ENCODE measurements around the gene ADAMTS9. TPM values are rescaled to one million over a fixed set of nuclear protein-coding genes. Genes with fewer than 3 reads are reported as not detected.
A peak's percentile ranks its signal among the peaks of the same experiment; 100 is the strongest.

Gene ADAMTS9
- total and polyA plus RNA-seq, 2 of the 13 experiments (the other 11 are each of a cell fraction or from before 2014, with no cell fraction given): 0.02 to 0.09 TPM

DNA sequence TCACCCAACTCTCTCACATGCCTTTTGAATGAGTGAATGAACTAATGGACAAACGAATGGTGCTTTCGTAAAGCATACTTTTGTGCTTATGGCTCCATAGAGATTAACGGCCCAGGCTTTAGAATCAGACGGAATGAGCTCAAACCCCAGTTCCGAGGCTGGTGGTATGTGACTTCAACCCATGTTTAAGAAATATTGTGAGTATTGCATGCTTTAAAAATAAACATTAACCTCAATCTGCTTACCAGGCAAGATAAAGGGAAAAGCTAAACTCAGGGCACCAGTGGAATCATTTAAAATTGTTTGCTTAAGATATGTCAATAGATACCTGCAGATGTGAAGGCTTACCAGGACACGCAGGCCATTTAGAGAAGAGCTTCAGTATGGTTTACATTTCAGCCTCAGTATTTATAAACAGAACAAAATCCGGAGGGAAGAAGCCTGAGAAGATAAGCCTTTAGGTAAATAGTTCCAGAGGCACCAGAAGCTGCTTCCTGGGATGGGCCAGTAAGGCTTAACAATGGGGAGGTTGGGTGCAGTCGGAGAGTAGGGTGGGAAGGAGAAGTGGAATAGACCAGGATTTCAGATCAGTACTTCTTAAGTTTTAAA lies 186.4 kb downstream of the ADAMTS9 start (continued):
- TF ChIP-seq PATZ1 (CRISPR knock-in tag; IDR thresholded peaks at IDR 0.05) (peak; percentile 20; the same call in 1 of the 2 replicates), KLF16 (CRISPR knock-in tag; IDR thresholded peaks at IDR 0.05) (peak in 1 of 2 experiments; percentile 71; a peak in 2 of 4 replicates), PAXIP1 (CRISPR knock-in tag; conservative IDR thresholded peaks at IDR 0.05) (peak; percentile 98), MIER2 (CRISPR knock-in tag; IDR thresholded peaks at IDR 0.05) (peak; percentile 56; the same call in 1 of the 2 replicates), PLSCR1 (CRISPR knock-in tag; IDR thresholded peaks at IDR 0.05; ENCODE audit: borderline replicate concordance) (no peak), ZSCAN22 (CRISPR knock-in tag; IDR thresholded peaks at IDR 0.05) (no peak), MTA1 (CRISPR knock-in tag; IDR thresholded peaks at IDR 0.05; ENCODE audit: borderline replicate concordance) (no peak), ZNF317 (CRISPR knock-in tag; IDR thresholded peaks at IDR 0.05) (peak; percentile 50; the same call in 1 of the 2 replicates), ATF4 (CRISPR knock-in tag; IDR thresholded peaks at IDR 0.05) (peak in 1 of 2 experiments; percentile 30; a peak in 1 of 4 replicates), SMAD3 (CRISPR knock-in tag; IDR thresholded peaks at IDR 0.05) (peak; percentile 51; the same call in 1 of the 2 replicates), MAFF (IDR thresholded peaks at IDR 0.05; ENCODE audit: low read depth, low read length) (peak; percentile 51; the same call in 1 of the 2 replicates), NR1H2 (CRISPR knock-in tag; IDR thresholded peaks at IDR 0.05; ENCODE audit: borderline replicate concordance, low read depth) (no peak), ZNF749 (CRISPR knock-in tag; IDR thresholded peaks at IDR 0.05; ENCODE audit: borderline replicate concordance) (peak; percentile 68; the same call in 1 of the 2 replicates), GABPA (IDR thresholded peaks at IDR 0.05; ENCODE audit: low read depth, low read length) (no peak), GABPA (CRISPR knock-in tag; IDR thresholded peaks at IDR 0.05; ENCODE audit: low read depth) (peak; percentile 57; the same call in 1 of the 2 replicates), ZNF20 (CRISPR knock-in tag; IDR thresholded peaks at IDR 0.05) (no peak), ZNF704 (CRISPR knock-in tag; IDR thresholded peaks at IDR 0.05; ENCODE audit: borderline replicate concordance) (no peak)
- TF ChIP-seq, protein P1, sequence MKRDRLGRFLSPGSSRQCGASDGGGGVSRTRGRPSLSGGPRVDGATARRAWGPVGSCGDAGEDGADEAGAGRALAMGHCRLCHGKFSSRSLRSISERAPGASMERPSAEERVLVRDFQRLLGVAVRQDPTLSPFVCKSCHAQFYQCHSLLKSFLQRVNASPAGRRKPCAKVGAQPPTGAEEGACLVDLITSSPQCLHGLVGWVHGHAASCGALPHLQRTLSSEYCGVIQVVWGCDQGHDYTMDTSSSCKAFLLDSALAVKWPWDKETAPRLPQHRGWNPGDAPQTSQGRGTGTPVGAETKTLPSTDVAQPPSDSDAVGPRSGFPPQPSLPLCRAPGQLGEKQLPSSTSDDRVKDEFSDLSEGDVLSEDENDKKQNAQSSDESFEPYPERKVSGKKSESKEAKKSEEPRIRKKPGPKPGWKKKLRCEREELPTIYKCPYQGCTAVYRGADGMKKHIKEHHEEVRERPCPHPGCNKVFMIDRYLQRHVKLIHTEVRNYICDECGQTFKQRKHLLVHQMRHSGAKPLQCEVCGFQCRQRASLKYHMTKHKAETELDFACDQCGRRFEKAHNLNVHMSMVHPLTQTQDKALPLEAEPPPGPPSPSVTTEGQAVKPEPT (CRISPR knock-in tag; IDR thresholded peaks at IDR 0.05; ENCODE audit: low read depth): no peak
